ENCODE data around the gene GPRIN3.

- TF ChIP-seq EGR1 (IDR thresholded peaks at IDR 0.05) (no peak), CREB1 (IDR thresholded peaks at IDR 0.05; ENCODE audit: low read depth) (no peak), YY1 (IDR thresholded peaks at IDR 0.05; ENCODE audit: low read depth) (no peak), EP300 (IDR thresholded peaks at IDR 0.05; ENCODE audit: borderline replicate concordance) (no peak), MAX (IDR thresholded peaks at IDR 0.05) (no peak), RAD21 (IDR thresholded peaks at IDR 0.05; ENCODE audit: low read depth) (peak; percentile 56), FOXM1 (IDR thresholded peaks at IDR 0.05; ENCODE audit: borderline replicate concordance, low read depth) (no peak), REST (IDR thresholded peaks at IDR 0.05; ENCODE audit: low read depth) (no peak), CEBPB (IDR thresholded peaks at IDR 0.05) (no peak), TCF12 (IDR thresholded peaks at IDR 0.05; ENCODE audit: low read depth) (no peak), NFIC (IDR thresholded peaks at IDR 0.05) (no peak), ZBTB7A (IDR thresholded peaks at IDR 0.05; ENCODE audit: low read depth) (no peak)
Observed at GRCh38 chr4:89254847-89255246, 52.8 kb downstream of the GPRIN3 start.

Data from Ishikawa (cell line).